HCT116 (cell line): ENCODE results near the gene SYNDIG1.

ENCODE experiments used
- EZH2 ChIP-seq: fragments of 200-600 bp; sonication (generic); IDR thresholded peaks from 2 replicates; pipeline ENCODE4 v1.6.1; 2017; ENCODE audit warnings: antibody characterized with exemption, mixed run types
- EZH2phosphoT487 ChIP-seq: fragments of 200-600 bp; IDR thresholded peaks from 2 replicates; pipeline ENCODE4 v1.6.1; 2018; ENCODE audit warnings: antibody characterized with exemption, borderline replicate concordance
- POLR2A ChIP-seq: IDR thresholded peaks from 2 replicates; pipeline ENCODE4 v1.7.0; 2011; ENCODE audit warnings: borderline replicate concordance; ENCODE audit not compliant: insufficient read depth, insufficient read length; ENCODE audit errors: extremely low read depth
- POLR2AphosphoS5 ChIP-seq: IDR thresholded peaks from 2 replicates; pipeline ENCODE4 v1.6.1; 2011; ENCODE audit warnings: mild to moderate bottlenecking, low read depth, low read length, moderate library complexity
- RAD21 ChIP-seq: IDR thresholded peaks from 2 replicates; pipeline ENCODE4 v1.6.1; 2012; ENCODE audit warnings: low read depth, mild to moderate bottlenecking
- SP1 ChIP-seq: IDR thresholded peaks from 2 replicates; pipeline ENCODE4 v1.6.1; 2012; ENCODE audit warnings: low read depth
- ZFX ChIP-seq: fragments of 450-650 bp; IDR thresholded peaks from 2 replicates; pipeline ENCODE4 v1.6.1; 2017
- ZNF274 ChIP-seq: fragments of 200-500 bp; sonication (Bioruptor generic); IDR thresholded peaks from 2 replicates; pipeline ENCODE4 v1.6.1; 2014; ENCODE audit warnings: mild to moderate bottlenecking, low read depth, low read length, inconsistent platforms
- TF ChIP-seq, protein P1 (sequence below), 3 experiments: fragments of 200-600 bp in 1 of 3; sonication (generic) in 1 of 3; IDR thresholded peaks in 2 of 3; conservative IDR thresholded peaks in 1 of 3; 2 replicates each; pipeline ENCODE4 v1.5.1; 2012 to 2017; ENCODE audit warnings: low read depth in 2 of 3, low read length in 2 of 3, antibody characterized with exemption in 1 of 3, borderline replicate concordance in 1 of 3, control low read depth in 1 of 3, mild to moderate bottlenecking in 1 of 3, mixed read lengths in 1 of 3, mixed run types in 1 of 3, moderate library complexity in 1 of 3; ENCODE audit not compliant: insufficient read depth in 1 of 3
- TF ChIP-seq, protein P2 (sequence below): IDR thresholded peaks from 2 replicates; pipeline ENCODE4 v1.6.1; 2012; ENCODE audit warnings: low read depth

DNA sequence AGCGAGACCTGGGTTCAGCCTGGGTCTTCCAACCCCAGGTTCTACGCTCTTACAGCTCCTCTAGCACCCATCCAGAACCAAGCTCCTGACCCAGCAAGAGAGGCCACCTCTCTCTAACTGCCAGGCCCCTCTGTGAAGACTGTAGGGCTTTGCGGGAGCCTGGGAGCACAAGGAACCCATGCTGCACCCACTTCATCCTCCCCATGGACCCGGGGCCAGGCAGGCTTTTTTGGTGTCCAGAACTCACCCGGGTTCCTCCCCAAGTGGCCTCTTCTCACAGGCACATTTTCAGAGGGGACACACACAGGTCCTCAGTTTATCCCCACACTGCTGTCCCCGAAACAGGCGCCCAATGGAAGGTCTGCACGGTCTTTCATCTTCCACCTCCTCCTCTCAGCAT is 145.9 kb downstream of the SYNDIG1 start:
- TF ChIP-seq, protein P1, sequence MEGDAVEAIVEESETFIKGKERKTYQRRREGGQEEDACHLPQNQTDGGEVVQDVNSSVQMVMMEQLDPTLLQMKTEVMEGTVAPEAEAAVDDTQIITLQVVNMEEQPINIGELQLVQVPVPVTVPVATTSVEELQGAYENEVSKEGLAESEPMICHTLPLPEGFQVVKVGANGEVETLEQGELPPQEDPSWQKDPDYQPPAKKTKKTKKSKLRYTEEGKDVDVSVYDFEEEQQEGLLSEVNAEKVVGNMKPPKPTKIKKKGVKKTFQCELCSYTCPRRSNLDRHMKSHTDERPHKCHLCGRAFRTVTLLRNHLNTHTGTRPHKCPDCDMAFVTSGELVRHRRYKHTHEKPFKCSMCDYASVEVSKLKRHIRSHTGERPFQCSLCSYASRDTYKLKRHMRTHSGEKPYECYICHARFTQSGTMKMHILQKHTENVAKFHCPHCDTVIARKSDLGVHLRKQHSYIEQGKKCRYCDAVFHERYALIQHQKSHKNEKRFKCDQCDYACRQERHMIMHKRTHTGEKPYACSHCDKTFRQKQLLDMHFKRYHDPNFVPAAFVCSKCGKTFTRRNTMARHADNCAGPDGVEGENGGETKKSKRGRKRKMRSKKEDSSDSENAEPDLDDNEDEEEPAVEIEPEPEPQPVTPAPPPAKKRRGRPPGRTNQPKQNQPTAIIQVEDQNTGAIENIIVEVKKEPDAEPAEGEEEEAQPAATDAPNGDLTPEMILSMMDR (IDR thresholded peaks at IDR 0.05 in 2 of 3, conservative IDR thresholded peaks at IDR 0.05 in 1 of 3; ENCODE audit: borderline replicate concordance in 1 of 3, insufficient read depth in 1 of 3, low read depth in 2 of 3, low read length in 2 of 3), result no peak
- TF ChIP-seq ZNF274 (no peak), ZFX (no peak), SP1 (no peak), POLR2A (no peak), RAD21 (no peak), EZH2 (no peak), POLR2AphosphoS5 (no peak), EZH2phosphoT487 (no peak)
- TF ChIP-seq, protein P2, sequence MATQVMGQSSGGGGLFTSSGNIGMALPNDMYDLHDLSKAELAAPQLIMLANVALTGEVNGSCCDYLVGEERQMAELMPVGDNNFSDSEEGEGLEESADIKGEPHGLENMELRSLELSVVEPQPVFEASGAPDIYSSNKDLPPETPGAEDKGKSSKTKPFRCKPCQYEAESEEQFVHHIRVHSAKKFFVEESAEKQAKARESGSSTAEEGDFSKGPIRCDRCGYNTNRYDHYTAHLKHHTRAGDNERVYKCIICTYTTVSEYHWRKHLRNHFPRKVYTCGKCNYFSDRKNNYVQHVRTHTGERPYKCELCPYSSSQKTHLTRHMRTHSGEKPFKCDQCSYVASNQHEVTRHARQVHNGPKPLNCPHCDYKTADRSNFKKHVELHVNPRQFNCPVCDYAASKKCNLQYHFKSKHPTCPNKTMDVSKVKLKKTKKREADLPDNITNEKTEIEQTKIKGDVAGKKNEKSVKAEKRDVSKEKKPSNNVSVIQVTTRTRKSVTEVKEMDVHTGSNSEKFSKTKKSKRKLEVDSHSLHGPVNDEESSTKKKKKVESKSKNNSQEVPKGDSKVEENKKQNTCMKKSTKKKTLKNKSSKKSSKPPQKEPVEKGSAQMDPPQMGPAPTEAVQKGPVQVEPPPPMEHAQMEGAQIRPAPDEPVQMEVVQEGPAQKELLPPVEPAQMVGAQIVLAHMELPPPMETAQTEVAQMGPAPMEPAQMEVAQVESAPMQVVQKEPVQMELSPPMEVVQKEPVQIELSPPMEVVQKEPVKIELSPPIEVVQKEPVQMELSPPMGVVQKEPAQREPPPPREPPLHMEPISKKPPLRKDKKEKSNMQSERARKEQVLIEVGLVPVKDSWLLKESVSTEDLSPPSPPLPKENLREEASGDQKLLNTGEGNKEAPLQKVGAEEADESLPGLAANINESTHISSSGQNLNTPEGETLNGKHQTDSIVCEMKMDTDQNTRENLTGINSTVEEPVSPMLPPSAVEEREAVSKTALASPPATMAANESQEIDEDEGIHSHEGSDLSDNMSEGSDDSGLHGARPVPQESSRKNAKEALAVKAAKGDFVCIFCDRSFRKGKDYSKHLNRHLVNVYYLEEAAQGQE, result no peak
